HEK293 (cell line): Measurements from ENCODE around the gene HMGB3.

Experiments
- CTCF ChIA-PET: fragments of 350-600 bp; formaldehyde crosslinking; extraction: SDS; loops from one replicate; lab custom pipeline; 2021; ENCODE audit warnings: antibody characterized with exemption; lab: Yijun Ruan, JAX
- POLR2A ChIA-PET: fragments of 300-600 bp; formaldehyde crosslinking; extraction: SDS; loops from one replicate; lab custom pipeline; 2020; ENCODE audit warnings: antibody characterized with exemption, inconsistent platforms; lab: Yijun Ruan, JAX
- H3K27ac ChIP-seq: fragments of 200-500 bp; sonication (Bioruptor generic); 2 replicates; pipeline ENCODE4 v1.5.1; 2014; ENCODE audit warnings: low read depth, low read length, control low read depth, inconsistent platforms; ENCODE audit errors: extremely low read depth
- H3K36me3 ChIP-seq, 2 experiments: fragments of 200-500 bp in 1 of 2; sonication (Bioruptor generic) in 1 of 2; 1 replicate in 1 of 2; 2 replicates in 1 of 2; pipeline ENCODE4 v1.5.1; 2014 to 2017; ENCODE audit warnings: inconsistent platforms in 2 of 2, low read length in 2 of 2; ENCODE audit not compliant: control insufficient read depth in 2 of 2, insufficient read depth in 1 of 2
- H3K4me1 ChIP-seq: fragments of 200-500 bp; sonication (Bioruptor generic); 2 replicates; pipeline ENCODE4 v1.5.1; 2014; ENCODE audit warnings: mild to moderate bottlenecking, low read length, inconsistent platforms; ENCODE audit not compliant: control insufficient read depth, insufficient read depth
- H3K4me3 ChIP-seq: 2 replicates; pipeline ENCODE4 v1.5.1; 2011; ENCODE audit warnings: low read depth, mild to moderate bottlenecking, control low read depth, low read length, moderate library complexity
- H3K9me3 ChIP-seq: fragments of 200-500 bp; sonication (Bioruptor generic); 2 replicates; pipeline ENCODE4 v1.5.1; 2014; ENCODE audit warnings: low read depth, low read length, inconsistent platforms; ENCODE audit not compliant: control insufficient read depth, insufficient read depth
- EGR2 ChIP-seq: fragments of 450-650 bp; formaldehyde crosslinking; IDR thresholded peaks from 2 replicates; pipeline ENCODE4 v1.5.1; 2016; ENCODE audit warnings: low read depth, missing biosample characterization, missing genetic modification characterization
- KLF1 ChIP-seq: fragments of 450-650 bp; formaldehyde crosslinking; IDR thresholded peaks from 2 replicates; pipeline ENCODE4 v1.5.1; 2016; ENCODE audit warnings: missing biosample characterization, missing genetic modification characterization
- KLF9 ChIP-seq: fragments of 450-650 bp; formaldehyde crosslinking; IDR thresholded peaks from 2 replicates; pipeline ENCODE4 v1.5.1; 2016; ENCODE audit warnings: missing biosample characterization, missing genetic modification characterization, low read depth
- RBAK ChIP-seq: fragments of 450-650 bp; formaldehyde crosslinking; IDR thresholded peaks from 2 replicates; pipeline ENCODE4 v1.5.1; 2016; ENCODE audit warnings: missing biosample characterization, missing genetic modification characterization
- SCRT1 ChIP-seq: fragments of 450-650 bp; formaldehyde crosslinking; IDR thresholded peaks from 2 replicates; pipeline ENCODE4 v1.5.1; 2016; ENCODE audit warnings: missing biosample characterization, missing genetic modification characterization, borderline replicate concordance
- SETDB1 ChIP-seq: IDR thresholded peaks from one replicate; pipeline ENCODE4 v1.6.1; 2017; ENCODE audit warnings: mild to moderate bottlenecking, low read length, moderate library complexity, mixed read lengths; ENCODE audit not compliant: insufficient read length
- SP2 ChIP-seq: fragments of 450-650 bp; formaldehyde crosslinking; IDR thresholded peaks from 2 replicates; pipeline ENCODE4 v1.5.1; 2016; ENCODE audit warnings: missing biosample characterization, missing genetic modification characterization
- SP7 ChIP-seq: fragments of 450-650 bp; formaldehyde crosslinking; IDR thresholded peaks from 2 replicates; pipeline ENCODE4 v1.5.1; 2016; ENCODE audit warnings: missing biosample characterization, missing genetic modification characterization
- ZBTB1 ChIP-seq: fragments of 450-650 bp; formaldehyde crosslinking; IDR thresholded peaks from 2 replicates; pipeline ENCODE4 v1.5.1; 2016; ENCODE audit warnings: missing biosample characterization, missing genetic modification characterization
- ZBTB7A ChIP-seq: fragments of 450-650 bp; formaldehyde crosslinking; IDR thresholded peaks from 2 replicates; pipeline ENCODE4 v1.5.1; 2016; ENCODE audit warnings: low read depth, missing biosample characterization, missing genetic modification characterization
- ZNF132 ChIP-seq: fragments of 450-650 bp; formaldehyde crosslinking; IDR thresholded peaks from 2 replicates; pipeline ENCODE4 v1.5.1; 2017; ENCODE audit warnings: missing biosample characterization, missing genetic modification characterization, borderline replicate concordance
- ZNF138 ChIP-seq: fragments of 450-650 bp; formaldehyde crosslinking; IDR thresholded peaks from 2 replicates; pipeline ENCODE4 v1.5.1; 2016; ENCODE audit warnings: missing biosample characterization, missing genetic modification characterization, borderline replicate concordance
- ZNF211 ChIP-seq: fragments of 450-650 bp; formaldehyde crosslinking; IDR thresholded peaks from 2 replicates; pipeline ENCODE4 v1.5.1; 2016; ENCODE audit warnings: low read depth, missing biosample characterization, missing genetic modification characterization
- ZNF324 ChIP-seq: fragments of 450-650 bp; formaldehyde crosslinking; IDR thresholded peaks from 2 replicates; pipeline ENCODE4 v1.5.1; 2016; ENCODE audit warnings: missing biosample characterization, missing genetic modification characterization
- ZNF391 ChIP-seq: fragments of 450-650 bp; formaldehyde crosslinking; IDR thresholded peaks from 2 replicates; pipeline ENCODE4 v1.5.1; 2016; ENCODE audit warnings: low read depth, missing biosample characterization, missing genetic modification characterization, borderline replicate concordance
- ZNF48 ChIP-seq: fragments of 450-650 bp; formaldehyde crosslinking; IDR thresholded peaks from 2 replicates; pipeline ENCODE4 v1.5.1; 2016; ENCODE audit warnings: missing biosample characterization, missing genetic modification characterization
- ZNF501 ChIP-seq: fragments of 450-650 bp; formaldehyde crosslinking; IDR thresholded peaks from 2 replicates; pipeline ENCODE4 v1.5.1; 2016; ENCODE audit warnings: missing biosample characterization, missing genetic modification characterization
- ZNF514 ChIP-seq: fragments of 450-650 bp; formaldehyde crosslinking; IDR thresholded peaks from 2 replicates; pipeline ENCODE4 v1.5.1; 2016; ENCODE audit warnings: missing biosample characterization, missing genetic modification characterization
- ZNF529 ChIP-seq: fragments of 450-650 bp; formaldehyde crosslinking; IDR thresholded peaks from 2 replicates; pipeline ENCODE4 v1.5.1; 2017; ENCODE audit warnings: missing genetic modification characterization, missing biosample characterization; ENCODE audit not compliant: insufficient replicate concordance
- ZNF548 ChIP-seq: fragments of 450-650 bp; formaldehyde crosslinking; IDR thresholded peaks from 2 replicates; pipeline ENCODE4 v1.5.1; 2016; ENCODE audit warnings: missing biosample characterization, missing genetic modification characterization
- ZNF571 ChIP-seq: fragments of 450-650 bp; formaldehyde crosslinking; IDR thresholded peaks from 2 replicates; pipeline ENCODE4 v1.5.0; 2017; ENCODE audit warnings: missing biosample characterization, missing genetic modification characterization
- ZNF585B ChIP-seq: fragments of 450-650 bp; formaldehyde crosslinking; IDR thresholded peaks from 2 replicates; pipeline ENCODE4 v1.5.1; 2016; ENCODE audit warnings: missing biosample characterization, missing genetic modification characterization
- ZNF610 ChIP-seq: fragments of 450-650 bp; formaldehyde crosslinking; IDR thresholded peaks from 2 replicates; pipeline ENCODE4 v1.5.1; 2016; ENCODE audit warnings: missing biosample characterization, missing genetic modification characterization, borderline replicate concordance
- ZNF677 ChIP-seq: fragments of 450-650 bp; IDR thresholded peaks from 2 replicates; pipeline ENCODE4 v1.5.0; 2018; ENCODE audit warnings: missing biosample characterization, mild to moderate bottlenecking, missing genetic modification characterization, moderate library complexity
- ZNF701 ChIP-seq: fragments of 450-650 bp; formaldehyde crosslinking; IDR thresholded peaks from 2 replicates; pipeline ENCODE4 v1.5.1; 2016; ENCODE audit warnings: missing biosample characterization, missing genetic modification characterization
- ZNF785 ChIP-seq: fragments of 450-650 bp; formaldehyde crosslinking; IDR thresholded peaks from 2 replicates; pipeline ENCODE4 v1.5.1; 2016; ENCODE audit warnings: missing biosample characterization, missing genetic modification characterization
- TF ChIP-seq, protein P1 (sequence below): fragments of 450-650 bp; formaldehyde crosslinking; IDR thresholded peaks from 2 replicates; pipeline ENCODE4 v1.5.1; 2016; ENCODE audit warnings: missing biosample characterization, missing genetic modification characterization
- TF ChIP-seq, protein P2 (sequence below): fragments of 450-650 bp; formaldehyde crosslinking; IDR thresholded peaks from 2 replicates; pipeline ENCODE4 v1.5.1; 2016; ENCODE audit warnings: missing biosample characterization, missing genetic modification characterization
- TF ChIP-seq, protein P3 (sequence below): fragments of 450-650 bp; formaldehyde crosslinking; IDR thresholded peaks from 2 replicates; pipeline ENCODE4 v1.5.1; 2017; ENCODE audit warnings: missing biosample characterization, missing genetic modification characterization

The HMGB3 gene

DNA sequence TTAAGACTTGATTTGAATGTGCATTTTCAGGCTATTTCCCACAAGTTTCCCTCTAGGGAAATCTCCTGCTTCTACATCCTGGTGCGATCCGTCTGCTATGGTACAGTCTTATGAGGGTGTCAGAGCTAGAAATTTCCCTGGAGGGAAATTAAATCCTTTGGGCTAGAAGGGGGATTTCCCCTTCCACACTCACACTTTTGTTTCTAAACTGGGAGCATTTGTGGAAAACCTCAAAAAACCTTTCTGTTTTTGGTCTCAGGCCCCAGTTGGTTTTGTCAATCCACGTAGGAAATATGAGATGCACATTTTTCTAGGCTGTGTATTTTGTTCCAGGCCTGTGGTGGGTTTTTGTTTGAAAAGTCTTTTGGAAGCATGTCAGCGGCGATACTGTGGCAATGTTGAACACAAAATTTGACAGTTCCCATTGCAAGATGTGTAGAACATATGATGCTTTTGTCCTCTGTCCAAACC is 17.8 kb downstream of the HMGB3 start:
- H3K4me1 ChIP-seq: no peaks in the 10 kb centered on the region
- H3K4me3 ChIP-seq: no peak overlapping the region
- H3K9me3 ChIP-seq: no peaks in the 10 kb centered on the region
- no peak overlapping the region for H3K27ac ChIP-seq
- H3K36me3 ChIP-seq: no peaks in the 10 kb centered on the region
- TF ChIP-seq ZNF211 (no peak), ZNF677 (no peak), SP7 (tag by site-specific recombination) (no peak), RBAK (no peak), ZNF132 (tag by site-specific recombination) (no peak), ZNF391 (no peak), ZNF585B (no peak), SP2 (no peak), ZNF785 (tag by site-specific recombination) (no peak), ZNF48 (tag by site-specific recombination) (no peak), ZNF501 (no peak)
- ChIA-PET POLR2A (no interaction called here), CTCF (no interaction called here)

DNA sequence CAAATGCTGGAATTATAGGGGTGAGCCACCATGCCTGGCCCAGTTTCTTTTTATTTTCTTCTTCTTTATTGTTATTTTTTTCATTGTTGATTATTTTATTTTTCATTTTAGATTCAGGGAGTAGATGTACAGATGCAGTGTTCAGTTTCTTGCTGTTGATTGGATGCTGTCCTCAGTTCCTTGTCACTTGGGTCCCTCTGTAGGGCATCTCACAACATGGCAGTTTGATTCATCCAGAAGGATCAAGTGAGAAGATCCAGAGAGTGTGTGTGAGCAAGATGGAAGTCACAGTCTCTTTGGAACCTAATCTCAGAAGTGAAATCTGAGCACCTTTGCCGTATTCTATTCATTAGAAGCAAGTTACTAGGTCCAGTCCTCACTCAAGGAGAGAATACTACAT is 20.9 kb downstream of the HMGB3 start:
- no peak overlapping the region for H3K27ac ChIP-seq
- H3K4me3 ChIP-seq: no peak overlapping the region
- ChIA-PET POLR2A (no interaction called here), CTCF (no interaction called here)
- H3K4me1 ChIP-seq: no peaks in the 10 kb centered on the region
- no peak for TF ChIP-seq ZNF138 (tag by site-specific recombination)
- TF ChIP-seq KLF1 (tag by site-specific recombination): no peak
- no peak for TF ChIP-seq KLF9
- TF ChIP-seq, protein P1, sequence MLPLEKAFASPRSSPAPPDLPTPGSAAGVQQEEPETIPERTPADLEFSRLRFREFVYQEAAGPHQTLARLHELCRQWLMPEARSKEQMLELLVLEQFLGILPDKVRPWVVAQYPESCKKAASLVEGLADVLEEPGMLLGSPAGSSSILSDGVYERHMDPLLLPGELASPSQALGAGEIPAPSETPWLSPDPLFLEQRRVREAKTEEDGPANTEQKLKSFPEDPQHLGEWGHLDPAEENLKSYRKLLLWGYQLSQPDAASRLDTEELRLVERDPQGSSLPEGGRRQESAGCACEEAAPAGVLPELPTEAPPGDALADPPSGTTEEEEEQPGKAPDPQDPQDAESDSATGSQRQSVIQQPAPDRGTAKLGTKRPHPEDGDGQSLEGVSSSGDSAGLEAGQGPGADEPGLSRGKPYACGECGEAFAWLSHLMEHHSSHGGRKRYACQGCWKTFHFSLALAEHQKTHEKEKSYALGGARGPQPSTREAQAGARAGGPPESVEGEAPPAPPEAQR: no peak
- TF ChIP-seq ZNF610 (tag by site-specific recombination): no peak
- no peak for TF ChIP-seq ZBTB1 (tag by site-specific recombination)
- TF ChIP-seq EGR2: no peak
- TF ChIP-seq ZNF529: no peak
- TF ChIP-seq ZNF324 (tag by site-specific recombination): no peak
- no peak for TF ChIP-seq ZNF48 (tag by site-specific recombination)
- TF ChIP-seq ZNF548 (tag by site-specific recombination): no peak
- TF ChIP-seq, protein P2, sequence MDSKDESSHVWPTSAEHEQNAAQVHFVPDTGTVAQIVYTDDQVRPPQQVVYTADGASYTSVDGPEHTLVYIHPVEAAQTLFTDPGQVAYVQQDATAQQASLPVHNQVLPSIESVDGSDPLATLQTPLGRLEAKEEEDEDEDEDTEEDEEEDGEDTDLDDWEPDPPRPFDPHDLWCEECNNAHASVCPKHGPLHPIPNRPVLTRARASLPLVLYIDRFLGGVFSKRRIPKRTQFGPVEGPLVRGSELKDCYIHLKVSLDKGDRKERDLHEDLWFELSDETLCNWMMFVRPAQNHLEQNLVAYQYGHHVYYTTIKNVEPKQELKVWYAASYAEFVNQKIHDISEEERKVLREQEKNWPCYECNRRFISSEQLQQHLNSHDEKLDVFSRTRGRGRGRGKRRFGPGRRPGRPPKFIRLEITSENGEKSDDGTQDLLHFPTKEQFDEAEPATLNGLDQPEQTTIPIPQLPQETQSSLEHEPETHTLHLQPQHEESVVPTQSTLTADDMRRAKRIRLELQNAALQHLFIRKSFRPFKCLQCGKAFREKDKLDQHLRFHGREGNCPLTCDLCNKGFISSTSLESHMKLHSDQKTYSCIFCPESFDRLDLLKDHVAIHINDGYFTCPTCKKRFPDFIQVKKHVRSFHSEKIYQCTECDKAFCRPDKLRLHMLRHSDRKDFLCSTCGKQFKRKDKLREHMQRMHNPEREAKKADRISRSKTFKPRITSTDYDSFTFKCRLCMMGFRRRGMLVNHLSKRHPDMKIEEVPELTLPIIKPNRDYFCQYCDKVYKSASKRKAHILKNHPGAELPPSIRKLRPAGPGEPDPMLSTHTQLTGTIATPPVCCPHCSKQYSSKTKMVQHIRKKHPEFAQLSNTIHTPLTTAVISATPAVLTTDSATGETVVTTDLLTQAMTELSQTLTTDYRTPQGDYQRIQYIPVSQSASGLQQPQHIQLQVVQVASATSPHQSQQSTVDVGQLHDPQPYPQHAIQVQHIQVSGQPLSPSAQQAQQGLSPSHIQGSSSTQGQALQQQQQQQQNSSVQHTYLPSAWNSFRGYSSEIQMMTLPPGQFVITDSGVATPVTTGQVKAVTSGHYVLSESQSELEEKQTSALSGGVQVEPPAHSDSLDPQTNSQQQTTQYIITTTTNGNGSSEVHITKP (tag by site-specific recombination): no peak
- TF ChIP-seq, protein P3, sequence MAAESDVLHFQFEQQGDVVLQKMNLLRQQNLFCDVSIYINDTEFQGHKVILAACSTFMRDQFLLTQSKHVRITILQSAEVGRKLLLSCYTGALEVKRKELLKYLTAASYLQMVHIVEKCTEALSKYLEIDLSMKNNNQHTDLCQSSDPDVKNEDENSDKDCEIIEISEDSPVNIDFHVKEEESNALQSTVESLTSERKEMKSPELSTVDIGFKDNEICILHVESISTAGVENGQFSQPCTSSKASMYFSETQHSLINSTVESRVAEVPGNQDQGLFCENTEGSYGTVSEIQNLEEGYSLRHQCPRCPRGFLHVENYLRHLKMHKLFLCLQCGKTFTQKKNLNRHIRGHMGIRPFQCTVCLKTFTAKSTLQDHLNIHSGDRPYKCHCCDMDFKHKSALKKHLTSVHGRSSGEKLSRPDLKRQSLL (tag by site-specific recombination): no peak
- no peak for TF ChIP-seq SETDB1
- TF ChIP-seq ZNF701 (tag by site-specific recombination): no peak
- no peak for TF ChIP-seq SCRT1 (tag by site-specific recombination)
- TF ChIP-seq ZBTB7A (tag by site-specific recombination): no peak
- no peak for TF ChIP-seq ZNF571 (tag by site-specific recombination)
- no peak for TF ChIP-seq ZNF514 (tag by site-specific recombination)
- H3K9me3 ChIP-seq: no peaks in the 10 kb centered on the region
- H3K36me3 ChIP-seq: no peaks in the 10 kb centered on the region
